Measurements from ENCODE around the gene CENPS. TPM values are rescaled to one million over a fixed set of nuclear protein-coding genes. Genes with fewer than 3 reads are reported as not detected.

CENPS gene
- total and polyA plus RNA-seq, 2 of the 8 experiments (the other 6 are each of a cell fraction or from before 2014, with no cell fraction given), result 7.8 to 20.3 TPM

GRCh38 chr1:10474613-10475507 is 44.6 kb downstream of the CENPS start, which contains the start of gene PEX14 (continued):
- no peak for TF ChIP-seq ATF3 (IDR thresholded peaks at IDR 0.05; ENCODE audit: insufficient read depth, low read depth, low read length)
- TF ChIP-seq BACH1 (IDR thresholded peaks at IDR 0.05; ENCODE audit: low read length), result no peak

Measured in H1 (cell line).